K562 (cell line): ENCODE data around the gene ZBTB49. TPM values are rescaled to one million over a fixed set of nuclear protein-coding genes. Genes with fewer than 3 reads are reported as not detected.

Experiments
- CHCHD3 ChIP-seq: fragments of 250-450 bp; sonication (Bioruptor Pico); IDR thresholded peaks from 2 replicates; pipeline ENCODE4 v2.1.2; 2022; ENCODE audit warnings: mild to moderate bottlenecking
- DIDO1 ChIP-seq: fragments of 450-650 bp; IDR thresholded peaks from 2 replicates; pipeline ENCODE4 v1.6.1; 2016; ENCODE audit warnings: low read depth, missing biosample characterization, missing genetic modification characterization
- EP400 ChIP-seq: fragments of 450-650 bp; IDR thresholded peaks from 2 replicates; pipeline ENCODE4 v1.6.1; 2017; ENCODE audit warnings: antibody characterized with exemption, mild to moderate bottlenecking, moderate library complexity
- HDAC2 ChIP-seq: fragments of 450-650 bp; IDR thresholded peaks from 2 replicates; pipeline ENCODE4 v1.6.1; 2016; ENCODE audit warnings: mild to moderate bottlenecking
- HDGF ChIP-seq: fragments of 450-650 bp; IDR thresholded peaks from 2 replicates; pipeline ENCODE4 v1.6.1; 2016
- ZNF175 ChIP-seq: fragments of 200-800 bp; sonication (Bioruptor generic); IDR thresholded peaks from 2 replicates; pipeline ENCODE4 v1.6.1; 2016; ENCODE audit warnings: low read depth, mild to moderate bottlenecking, missing genetic modification characterization, missing compliant biosample characterization
- polyA plus RNA-seq, 8 experiments: library from polyadenylated mRNA; depleted of rRNA in 4 of 8; stranded (reverse) in 5 of 8; unstranded in 3 of 8; fragments of >200 nt; fragmentation: Nextera tagmentation in 2 of 8; fragmentation: Illumina TruSeq in 1 of 8; extraction: Ambion mirVana in 2 of 8; extraction: Trizol in 1 of 8; gene quantifications; 2 replicates each; pipeline versions ENCODE4 v1.2.1 to v1.2.3, GENCODE V29; 2011 to 2014; ENCODE audit warnings: inconsistent platforms in 1 of 8, missing spikeins in 1 of 8
- total RNA-seq, 7 experiments: library from RNA; depleted of rRNA in 6 of 7; stranded (reverse); fragments of >200 nt in 6 of 7; fragmentation: Illumina TruSeq in 2 of 7; extraction: Trizol in 2 of 7; gene quantifications; 2 replicates each; pipeline versions ENCODE4 v1.2.1 to v1.2.3, GENCODE V29; 2011 to 2021; ENCODE audit warnings: low replicate concordance in 1 of 7
- TF ChIP-seq, protein P1 (sequence below): sonication (generic); formaldehyde crosslinking; IDR thresholded peaks from 2 replicates; pipeline ENCODE4 v1.8.1; 2023; ENCODE audit warnings: missing genetic modification reagents, mild to moderate bottlenecking, borderline replicate concordance
- TF ChIP-seq, protein P2 (sequence below): IDR thresholded peaks from 2 replicates; pipeline ENCODE4 v1.6.1; 2016; ENCODE audit warnings: missing genetic modification characterization, missing compliant biosample characterization
- TF ChIP-seq, protein P3 (sequence below): fragments of 450-650 bp; IDR thresholded peaks from 2 replicates; pipeline ENCODE4 v1.6.1; 2016; ENCODE audit warnings: antibody characterized with exemption
- TF ChIP-seq, protein P4 (sequence below): fragments of 450-650 bp; IDR thresholded peaks from 2 replicates; pipeline ENCODE4 v1.6.1; 2016
- TF ChIP-seq, protein P5 (sequence below), 3 experiments: fragments of 200-800 bp in 1 of 3; fragments of 250-450 bp in 1 of 3; fragments of 450-650 bp in 1 of 3; sonication (Bioruptor Pico) in 1 of 3; sonication (Bioruptor generic) in 1 of 3; formaldehyde crosslinking in 1 of 3; IDR thresholded peaks; 2 replicates each; pipeline versions ENCODE4 v1.6.1 to v1.8.0; 2016 to 2022; ENCODE audit warnings: mild to moderate bottlenecking in 2 of 3, missing genetic modification characterization in 2 of 3, missing compliant biosample characterization in 1 of 3, moderate library complexity in 1 of 3
- TF ChIP-seq, protein P6 (sequence below): sonication (generic); formaldehyde crosslinking; IDR thresholded peaks from 2 replicates; pipeline ENCODE4 v1.8.0; 2022; ENCODE audit warnings: mild to moderate bottlenecking, missing genetic modification reagents

Gene ZBTB49
- total and polyA plus RNA-seq, 9 of the 15 experiments (the other 6 are each of a cell fraction or from before 2014, with no cell fraction given): 0.49 to 8.0 (median 4.2) TPM

DNA sequence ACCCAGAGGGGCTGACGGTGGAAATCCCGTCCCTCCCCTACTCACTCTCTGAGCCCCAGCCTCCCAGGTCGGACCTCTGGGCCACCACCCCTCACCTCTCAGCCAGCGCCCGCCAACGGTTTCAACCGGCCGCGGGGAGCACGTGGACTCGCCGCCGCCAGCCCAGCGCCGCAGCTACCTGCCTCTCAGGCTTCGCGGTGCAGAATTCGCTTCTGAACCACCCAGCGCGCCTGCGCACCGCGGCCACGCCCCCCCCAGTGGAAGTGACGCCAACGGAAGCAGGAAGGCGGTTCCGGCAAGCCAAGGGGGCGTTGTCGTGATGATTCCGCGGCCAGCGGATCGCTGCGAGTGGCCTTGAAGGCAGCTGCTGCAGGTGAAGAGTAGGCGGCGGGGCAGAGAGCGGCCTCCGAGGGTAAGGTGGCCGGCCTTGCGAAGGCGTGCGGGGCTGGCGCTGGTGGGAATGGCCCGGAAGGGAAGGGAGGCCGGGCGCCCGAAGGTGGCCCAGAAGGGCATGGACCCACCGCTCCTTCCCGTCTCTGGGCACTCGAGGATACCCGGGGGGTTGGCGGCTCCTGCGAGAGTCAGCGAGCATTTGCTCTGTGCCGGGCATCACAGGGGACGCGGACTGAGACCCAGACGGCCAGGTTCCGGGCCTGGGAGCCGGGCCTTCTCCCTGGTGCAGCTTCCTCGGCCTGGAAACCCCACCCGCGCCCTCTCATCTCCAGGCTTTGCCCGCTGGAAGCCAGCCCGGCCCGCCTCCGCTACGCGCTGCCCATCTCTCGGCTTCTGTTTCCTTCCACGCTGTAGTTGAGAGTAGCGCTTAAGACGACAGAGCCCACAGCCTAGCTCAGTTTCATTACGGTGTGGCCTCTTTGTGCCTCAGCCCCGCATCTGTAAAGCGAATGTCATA, at the start of gene ZBTB49, which contains the start of gene LYAR (continued):
- TF ChIP-seq, protein P1, sequence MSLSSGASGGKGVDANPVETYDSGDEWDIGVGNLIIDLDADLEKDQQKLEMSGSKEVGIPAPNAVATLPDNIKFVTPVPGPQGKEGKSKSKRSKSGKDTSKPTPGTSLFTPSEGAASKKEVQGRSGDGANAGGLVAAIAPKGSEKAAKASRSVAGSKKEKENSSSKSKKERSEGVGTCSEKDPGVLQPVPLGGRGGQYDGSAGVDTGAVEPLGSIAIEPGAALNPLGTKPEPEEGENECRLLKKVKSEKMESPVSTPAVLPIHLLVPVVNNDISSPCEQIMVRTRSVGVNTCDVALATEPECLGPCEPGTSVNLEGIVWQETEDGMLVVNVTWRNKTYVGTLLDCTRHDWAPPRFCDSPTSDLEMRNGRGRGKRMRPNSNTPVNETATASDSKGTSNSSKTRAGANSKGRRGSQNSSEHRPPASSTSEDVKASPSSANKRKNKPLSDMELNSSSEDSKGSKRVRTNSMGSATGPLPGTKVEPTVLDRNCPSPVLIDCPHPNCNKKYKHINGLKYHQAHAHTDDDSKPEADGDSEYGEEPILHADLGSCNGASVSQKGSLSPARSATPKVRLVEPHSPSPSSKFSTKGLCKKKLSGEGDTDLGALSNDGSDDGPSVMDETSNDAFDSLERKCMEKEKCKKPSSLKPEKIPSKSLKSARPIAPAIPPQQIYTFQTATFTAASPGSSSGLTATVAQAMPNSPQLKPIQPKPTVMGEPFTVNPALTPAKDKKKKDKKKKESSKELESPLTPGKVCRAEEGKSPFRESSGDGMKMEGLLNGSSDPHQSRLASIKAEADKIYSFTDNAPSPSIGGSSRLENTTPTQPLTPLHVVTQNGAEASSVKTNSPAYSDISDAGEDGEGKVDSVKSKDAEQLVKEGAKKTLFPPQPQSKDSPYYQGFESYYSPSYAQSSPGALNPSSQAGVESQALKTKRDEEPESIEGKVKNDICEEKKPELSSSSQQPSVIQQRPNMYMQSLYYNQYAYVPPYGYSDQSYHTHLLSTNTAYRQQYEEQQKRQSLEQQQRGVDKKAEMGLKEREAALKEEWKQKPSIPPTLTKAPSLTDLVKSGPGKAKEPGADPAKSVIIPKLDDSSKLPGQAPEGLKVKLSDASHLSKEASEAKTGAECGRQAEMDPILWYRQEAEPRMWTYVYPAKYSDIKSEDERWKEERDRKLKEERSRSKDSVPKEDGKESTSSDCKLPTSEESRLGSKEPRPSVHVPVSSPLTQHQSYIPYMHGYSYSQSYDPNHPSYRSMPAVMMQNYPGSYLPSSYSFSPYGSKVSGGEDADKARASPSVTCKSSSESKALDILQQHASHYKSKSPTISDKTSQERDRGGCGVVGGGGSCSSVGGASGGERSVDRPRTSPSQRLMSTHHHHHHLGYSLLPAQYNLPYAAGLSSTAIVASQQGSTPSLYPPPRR: no peak
- TF ChIP-seq, protein P2, sequence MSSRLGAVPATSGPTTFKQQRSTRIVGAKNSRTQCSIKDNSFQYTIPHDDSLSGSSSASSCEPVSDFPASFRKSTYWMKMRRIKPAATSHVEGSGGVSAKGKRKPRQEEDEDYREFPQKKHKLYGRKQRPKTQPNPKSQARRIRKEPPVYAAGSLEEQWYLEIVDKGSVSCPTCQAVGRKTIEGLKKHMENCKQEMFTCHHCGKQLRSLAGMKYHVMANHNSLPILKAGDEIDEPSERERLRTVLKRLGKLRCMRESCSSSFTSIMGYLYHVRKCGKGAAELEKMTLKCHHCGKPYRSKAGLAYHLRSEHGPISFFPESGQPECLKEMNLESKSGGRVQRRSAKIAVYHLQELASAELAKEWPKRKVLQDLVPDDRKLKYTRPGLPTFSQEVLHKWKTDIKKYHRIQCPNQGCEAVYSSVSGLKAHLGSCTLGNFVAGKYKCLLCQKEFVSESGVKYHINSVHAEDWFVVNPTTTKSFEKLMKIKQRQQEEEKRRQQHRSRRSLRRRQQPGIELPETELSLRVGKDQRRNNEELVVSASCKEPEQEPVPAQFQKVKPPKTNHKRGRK (tag): no peak
- TF ChIP-seq, protein P3, sequence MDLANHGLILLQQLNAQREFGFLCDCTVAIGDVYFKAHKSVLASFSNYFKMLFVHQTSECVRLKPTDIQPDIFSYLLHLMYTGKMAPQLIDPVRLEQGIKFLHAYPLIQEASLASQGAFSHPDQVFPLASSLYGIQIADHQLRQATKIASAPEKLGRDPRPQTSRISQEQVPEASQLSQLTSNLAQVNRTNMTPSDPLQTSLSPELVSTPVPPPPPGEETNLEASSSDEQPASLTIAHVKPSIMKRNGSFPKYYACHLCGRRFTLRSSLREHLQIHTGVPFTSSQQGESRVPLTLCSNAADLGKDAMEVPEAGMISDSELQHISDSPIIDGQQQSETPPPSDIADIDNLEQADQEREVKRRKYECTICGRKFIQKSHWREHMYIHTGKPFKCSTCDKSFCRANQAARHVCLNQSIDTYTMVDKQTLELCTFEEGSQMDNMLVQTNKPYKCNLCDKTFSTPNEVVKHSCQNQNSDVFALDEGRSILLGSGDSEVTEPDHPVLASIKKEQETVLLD: peak; percentile 93; the same call in 1 of the 2 replicates
- TF ChIP-seq, protein P4, sequence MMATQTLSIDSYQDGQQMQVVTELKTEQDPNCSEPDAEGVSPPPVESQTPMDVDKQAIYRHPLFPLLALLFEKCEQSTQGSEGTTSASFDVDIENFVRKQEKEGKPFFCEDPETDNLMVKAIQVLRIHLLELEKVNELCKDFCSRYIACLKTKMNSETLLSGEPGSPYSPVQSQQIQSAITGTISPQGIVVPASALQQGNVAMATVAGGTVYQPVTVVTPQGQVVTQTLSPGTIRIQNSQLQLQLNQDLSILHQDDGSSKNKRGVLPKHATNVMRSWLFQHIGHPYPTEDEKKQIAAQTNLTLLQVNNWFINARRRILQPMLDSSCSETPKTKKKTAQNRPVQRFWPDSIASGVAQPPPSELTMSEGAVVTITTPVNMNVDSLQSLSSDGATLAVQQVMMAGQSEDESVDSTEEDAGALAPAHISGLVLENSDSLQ: peak; percentile 58
- no peak for TF ChIP-seq HDGF
- TF ChIP-seq HDAC2: peak; percentile 43; the same call in 1 of the 2 replicates
- TF ChIP-seq ZNF175: no peak
- TF ChIP-seq, protein P5, sequence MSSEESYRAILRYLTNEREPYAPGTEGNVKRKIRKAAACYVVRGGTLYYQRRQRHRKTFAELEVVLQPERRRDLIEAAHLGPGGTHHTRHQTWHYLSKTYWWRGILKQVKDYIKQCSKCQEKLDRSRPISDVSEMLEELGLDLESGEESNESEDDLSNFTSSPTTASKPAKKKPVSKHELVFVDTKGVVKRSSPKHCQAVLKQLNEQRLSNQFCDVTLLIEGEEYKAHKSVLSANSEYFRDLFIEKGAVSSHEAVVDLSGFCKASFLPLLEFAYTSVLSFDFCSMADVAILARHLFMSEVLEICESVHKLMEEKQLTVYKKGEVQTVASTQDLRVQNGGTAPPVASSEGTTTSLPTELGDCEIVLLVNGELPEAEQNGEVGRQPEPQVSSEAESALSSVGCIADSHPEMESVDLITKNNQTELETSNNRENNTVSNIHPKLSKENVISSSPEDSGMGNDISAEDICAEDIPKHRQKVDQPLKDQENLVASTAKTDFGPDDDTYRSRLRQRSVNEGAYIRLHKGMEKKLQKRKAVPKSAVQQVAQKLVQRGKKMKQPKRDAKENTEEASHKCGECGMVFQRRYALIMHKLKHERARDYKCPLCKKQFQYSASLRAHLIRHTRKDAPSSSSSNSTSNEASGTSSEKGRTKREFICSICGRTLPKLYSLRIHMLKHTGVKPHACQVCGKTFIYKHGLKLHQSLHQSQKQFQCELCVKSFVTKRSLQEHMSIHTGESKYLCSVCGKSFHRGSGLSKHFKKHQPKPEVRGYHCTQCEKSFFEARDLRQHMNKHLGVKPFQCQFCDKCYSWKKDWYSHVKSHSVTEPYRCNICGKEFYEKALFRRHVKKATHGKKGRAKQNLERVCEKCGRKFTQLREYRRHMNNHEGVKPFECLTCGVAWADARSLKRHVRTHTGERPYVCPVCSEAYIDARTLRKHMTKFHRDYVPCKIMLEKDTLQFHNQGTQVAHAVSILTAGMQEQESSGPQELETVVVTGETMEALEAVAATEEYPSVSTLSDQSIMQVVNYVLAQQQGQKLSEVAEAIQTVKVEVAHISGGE (CRISPR knock-in tag; IDR thresholded peaks at IDR 0.05): no peak
- TF ChIP-seq CHCHD3 (CRISPR knock-in tag): no peak
- TF ChIP-seq, protein P6, sequence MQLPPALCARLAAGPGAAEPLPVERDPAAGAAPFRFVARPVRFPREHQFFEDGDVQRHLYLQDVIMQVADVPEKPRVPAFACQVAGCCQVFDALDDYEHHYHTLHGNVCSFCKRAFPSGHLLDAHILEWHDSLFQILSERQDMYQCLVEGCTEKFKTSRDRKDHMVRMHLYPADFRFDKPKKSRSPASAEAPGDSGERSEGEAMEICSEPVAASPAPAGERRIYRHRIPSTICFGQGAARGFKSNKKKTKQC (CRISPR knock-in tag): no peak
- TF ChIP-seq EP400: peak; percentile 95
- TF ChIP-seq DIDO1 (tag): no peak
